ENCODE results near the gene ADCY9.
"Not testable (repeated sequence)": the region's sequence is repeated elsewhere in the genome, so short reads cannot be mapped to it uniquely, and the experiment has no call there.

Gene ADCY9

DNA sequence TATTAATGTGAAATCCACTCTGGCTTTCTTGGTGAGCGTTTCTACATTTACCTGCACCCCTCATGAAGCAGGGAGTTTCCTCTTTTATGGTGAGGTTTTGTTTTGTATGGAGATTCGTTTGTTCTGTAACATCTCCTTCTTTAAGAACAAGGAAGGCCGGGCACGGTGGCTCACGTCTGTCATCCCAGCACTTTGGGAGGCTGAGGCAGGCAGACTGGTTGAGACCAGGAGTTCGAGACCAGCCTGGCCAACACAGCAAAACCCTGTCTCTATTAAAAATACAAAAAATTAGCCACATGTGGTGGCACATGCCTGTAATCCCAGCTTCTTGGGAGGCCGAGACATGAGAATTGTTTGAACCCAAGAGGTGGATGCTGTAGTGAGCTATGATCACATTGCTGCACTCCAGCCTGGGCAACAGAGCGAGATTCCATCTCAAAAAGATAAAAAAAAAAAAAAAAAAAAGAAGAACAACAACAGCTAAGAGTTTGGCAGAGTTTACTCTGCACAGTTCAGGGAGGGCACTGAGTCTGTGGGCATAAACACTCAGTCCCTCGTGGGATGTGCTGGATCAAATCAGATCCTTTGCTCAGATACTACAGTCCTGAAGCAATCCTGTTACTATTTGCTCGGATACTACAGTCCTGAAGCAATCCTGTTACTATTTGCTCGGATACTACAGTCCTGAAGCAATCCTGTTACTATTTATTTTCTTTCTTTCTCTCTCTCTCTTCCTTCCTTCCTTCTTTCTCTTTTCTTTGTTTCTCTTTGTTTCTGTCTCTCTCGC lies 28.9 kb downstream of the ADCY9 start:
- Histone ChIP-seq H3K9me3 (ENCODE audit: control insufficient read depth, low read length) (no peaks in the 10 kb centered on the region), H3K4me1 (ENCODE audit: control insufficient read depth, insufficient read depth, low read length) (peaks cover 10% of the 10 kb centered on the region), H3K27me3 (ENCODE audit: control insufficient read depth, insufficient read depth, low read length, poor library complexity, severe bottlenecking) (no peaks in the 10 kb centered on the region), H3K4me3 (ENCODE audit: insufficient read depth, low read depth, low read length) (no peak overlapping the region), H3K27ac (ENCODE audit: insufficient read depth, low read depth, low read length, poor library complexity, severe bottlenecking) (no peak overlapping the region), H3K36me3 (ENCODE audit: control insufficient read depth, insufficient read depth, low read length) (no peaks in the 10 kb centered on the region)
- WGBS, 2 experiments = 84 to 86% methylated on average over 11 to 12 of the region's 12 CpGs

DNA sequence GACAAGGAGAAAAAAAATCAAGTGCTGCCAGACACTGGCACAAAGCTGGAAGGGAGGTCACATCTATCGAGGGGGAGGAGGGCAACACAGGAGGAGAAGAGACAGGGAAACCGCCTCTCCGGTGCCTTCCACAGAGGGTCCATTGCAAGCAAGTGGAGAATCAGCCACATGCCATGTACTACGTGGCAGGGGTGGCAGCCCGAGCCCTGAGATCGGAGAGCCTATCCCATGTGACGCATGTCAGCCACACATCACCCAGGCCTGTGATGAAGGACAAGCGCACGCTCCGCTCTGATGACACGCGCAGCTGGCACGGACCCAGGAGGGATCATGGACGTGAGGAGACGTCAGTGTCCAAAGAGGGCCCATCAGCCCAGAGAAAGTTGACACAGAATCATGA lies 30.1 kb downstream of the ADCY9 start:
- WGBS, 2 experiments = 95% methylated on average over 15 of the region's 15 CpGs
- Histone ChIP-seq H3K4me1 (ENCODE audit: control insufficient read depth, insufficient read depth, low read length) (peaks cover 14% of the 10 kb centered on the region), H3K27me3 (ENCODE audit: control insufficient read depth, insufficient read depth, low read length, poor library complexity, severe bottlenecking) (no peaks in the 10 kb centered on the region), H3K9me3 (ENCODE audit: control insufficient read depth, low read length) (no peaks in the 10 kb centered on the region), H3K4me3 (ENCODE audit: insufficient read depth, low read depth, low read length) (no peak overlapping the region), H3K36me3 (ENCODE audit: control insufficient read depth, insufficient read depth, low read length) (no peaks in the 10 kb centered on the region), H3K27ac (ENCODE audit: insufficient read depth, low read depth, low read length, poor library complexity, severe bottlenecking) (no peak overlapping the region)

DNA sequence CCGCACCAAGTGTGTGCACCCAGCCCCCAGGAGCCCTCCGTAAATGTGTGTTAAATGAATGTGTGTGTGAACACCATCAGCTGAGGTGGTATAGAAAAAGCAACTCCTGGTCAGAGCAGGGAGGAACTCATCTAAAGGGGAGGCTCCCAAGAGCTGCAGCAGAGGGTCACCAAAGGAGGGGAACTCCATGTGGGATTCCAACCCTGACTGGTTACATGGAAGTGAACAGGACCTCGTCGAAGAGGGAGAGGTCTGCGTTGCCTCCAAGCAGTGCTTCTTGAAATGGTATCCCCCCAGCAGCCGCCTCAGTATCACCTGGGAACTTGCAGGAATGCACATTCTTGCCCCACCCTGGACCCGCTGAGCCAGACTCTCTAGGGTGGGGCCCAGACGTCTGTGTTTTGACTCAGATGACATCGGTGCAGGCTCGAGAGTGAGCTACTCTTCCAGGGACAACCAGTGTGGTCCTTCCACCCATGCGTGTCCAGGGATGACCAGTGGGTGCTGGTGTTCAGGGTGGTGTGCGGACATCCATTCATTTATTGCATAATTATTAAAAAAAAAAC lies 30.8 kb downstream of the ADCY9 start:
- peaks cover 18% of the 10 kb centered on the region for H3K4me1 ChIP-seq (ENCODE audit: control insufficient read depth, insufficient read depth, low read length)
- 88 to 92% methylated on average over 12 of the region's 12 CpGs for WGBS, 2 experiments

DNA sequence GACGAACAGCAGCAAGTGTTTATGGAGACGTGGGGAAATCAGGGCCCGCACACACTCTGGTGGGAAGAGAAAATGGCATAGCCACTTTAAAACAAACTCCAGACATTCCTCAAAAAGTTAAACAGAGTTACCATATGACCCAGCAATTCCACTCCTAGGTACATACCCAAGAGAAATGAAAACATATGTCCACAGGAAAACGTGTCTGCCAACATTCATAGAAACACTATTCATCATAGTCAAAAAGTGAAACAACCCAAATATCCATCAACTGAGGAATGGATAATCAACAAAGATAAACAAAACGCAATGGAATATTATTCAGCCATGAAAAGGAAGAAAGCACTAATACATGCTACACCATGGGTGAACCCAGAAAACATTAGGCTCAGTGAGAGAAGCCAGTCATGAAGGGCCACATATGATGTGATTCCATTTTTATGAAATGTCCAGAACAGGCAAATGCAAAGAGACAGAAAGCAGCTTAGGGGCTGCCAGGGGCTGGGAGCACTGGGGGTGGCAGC lies 32.8 kb downstream of the ADCY9 start:
- WGBS, 2 experiments = 91 to 97% methylated on average over 5 of the region's 5 CpGs
- H3K4me3 ChIP-seq (ENCODE audit: insufficient read depth, low read depth, low read length) = no peak overlapping the region

More for the DNA sequence above, 30.8 kb downstream of the ADCY9 start:
- no peak overlapping the region for H3K27ac ChIP-seq (ENCODE audit: insufficient read depth, low read depth, low read length, poor library complexity, severe bottlenecking)
- H3K36me3 ChIP-seq (ENCODE audit: control insufficient read depth, insufficient read depth, low read length) = no peaks in the 10 kb centered on the region
- H3K9me3 ChIP-seq (ENCODE audit: control insufficient read depth, low read length) = no peaks in the 10 kb centered on the region
- no peaks in the 10 kb centered on the region for H3K27me3 ChIP-seq (ENCODE audit: control insufficient read depth, insufficient read depth, low read length, poor library complexity, severe bottlenecking)
- no peak overlapping the region for H3K4me3 ChIP-seq (ENCODE audit: insufficient read depth, low read depth, low read length)

DNA sequence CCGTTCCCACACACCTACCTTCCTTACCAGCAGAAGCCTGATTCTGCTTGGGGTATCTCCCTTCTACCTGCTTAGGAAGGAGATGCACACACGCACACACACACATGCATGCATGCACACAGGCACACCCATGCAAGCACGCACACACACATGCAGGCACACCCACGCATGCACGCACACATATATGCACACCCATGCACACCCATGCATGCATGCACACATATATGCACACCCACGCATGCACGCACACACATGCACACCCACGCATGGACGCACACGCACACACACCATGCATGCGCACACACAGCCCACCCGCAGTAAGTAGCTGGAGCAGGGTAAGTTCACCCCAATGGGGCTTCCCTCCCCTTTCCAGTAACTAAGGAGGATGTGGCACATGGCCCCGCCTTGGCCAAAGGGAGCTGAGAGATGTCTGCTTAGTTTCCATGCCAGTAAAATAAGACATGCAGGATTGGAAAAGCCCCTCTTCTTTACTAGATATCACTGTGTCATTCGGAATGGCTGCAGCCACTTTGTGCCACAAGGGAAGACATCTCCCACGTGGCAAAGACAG lies 33.7 kb downstream of the ADCY9 start:
- Histone ChIP-seq H3K4me1 (ENCODE audit: control insufficient read depth, insufficient read depth, low read length) (peaks cover 8% of the 10 kb centered on the region), H3K9me3 (ENCODE audit: control insufficient read depth, low read length) (no peaks in the 10 kb centered on the region), H3K27ac (ENCODE audit: insufficient read depth, low read depth, low read length, poor library complexity, severe bottlenecking) (no peak overlapping the region), H3K4me3 (ENCODE audit: insufficient read depth, low read depth, low read length) (no peak overlapping the region), H3K27me3 (ENCODE audit: control insufficient read depth, insufficient read depth, low read length, poor library complexity, severe bottlenecking) (no peaks in the 10 kb centered on the region), H3K36me3 (ENCODE audit: control insufficient read depth, insufficient read depth, low read length) (no peaks in the 10 kb centered on the region)
- WGBS, 2 experiments = 94% methylated on average over 15 of the region's 15 CpGs

More for the DNA sequence above, 32.8 kb downstream of the ADCY9 start:
- H3K4me1 ChIP-seq (ENCODE audit: control insufficient read depth, insufficient read depth, low read length) = peaks cover 8% of the 10 kb centered on the region
- H3K27ac ChIP-seq (ENCODE audit: insufficient read depth, low read depth, low read length, poor library complexity, severe bottlenecking) = no peak overlapping the region
- no peaks in the 10 kb centered on the region for H3K36me3 ChIP-seq (ENCODE audit: control insufficient read depth, insufficient read depth, low read length)
- no peaks in the 10 kb centered on the region for H3K27me3 ChIP-seq (ENCODE audit: control insufficient read depth, insufficient read depth, low read length, poor library complexity, severe bottlenecking)
- no peaks in the 10 kb centered on the region for H3K9me3 ChIP-seq (ENCODE audit: control insufficient read depth, low read length)

DNA sequence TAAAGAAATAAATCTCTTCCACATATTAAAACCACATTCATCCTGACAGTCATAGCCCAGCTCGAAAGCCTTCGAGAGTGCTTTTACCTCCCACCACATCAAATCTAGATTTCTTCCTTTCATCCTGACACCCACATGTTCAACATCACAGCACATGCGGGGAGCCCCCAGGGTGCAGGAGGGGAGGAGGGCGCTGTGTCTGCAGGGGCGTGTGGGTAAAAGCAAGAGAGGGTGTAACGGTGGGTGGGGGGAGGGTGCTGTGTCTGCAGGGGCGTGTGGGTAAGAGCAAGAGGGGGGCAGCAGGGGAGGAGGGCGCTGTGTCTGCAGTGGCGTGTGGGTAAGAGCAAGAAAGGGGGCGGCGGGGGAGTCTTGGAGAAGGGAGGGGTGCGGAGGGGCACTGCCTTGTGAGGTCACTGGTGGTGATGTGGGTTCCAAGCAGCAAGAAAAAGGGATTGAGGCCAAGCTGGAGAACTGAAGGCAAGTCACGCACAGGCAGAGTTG lies 34.7 kb downstream of the ADCY9 start:
- peaks cover 8% of the 10 kb centered on the region for H3K4me1 ChIP-seq (ENCODE audit: control insufficient read depth, insufficient read depth, low read length)
- no peak overlapping the region for H3K4me3 ChIP-seq (ENCODE audit: insufficient read depth, low read depth, low read length)
- no peak overlapping the region for H3K27ac ChIP-seq (ENCODE audit: insufficient read depth, low read depth, low read length, poor library complexity, severe bottlenecking)
- H3K9me3 ChIP-seq (ENCODE audit: control insufficient read depth, low read length) = no peaks in the 10 kb centered on the region
- no peaks in the 10 kb centered on the region for H3K27me3 ChIP-seq (ENCODE audit: control insufficient read depth, insufficient read depth, low read length, poor library complexity, severe bottlenecking)
- no peaks in the 10 kb centered on the region for H3K36me3 ChIP-seq (ENCODE audit: control insufficient read depth, insufficient read depth, low read length)
- 76 to 80% methylated on average over 13 of the region's 13 CpGs for WGBS, 2 experiments

DNA sequence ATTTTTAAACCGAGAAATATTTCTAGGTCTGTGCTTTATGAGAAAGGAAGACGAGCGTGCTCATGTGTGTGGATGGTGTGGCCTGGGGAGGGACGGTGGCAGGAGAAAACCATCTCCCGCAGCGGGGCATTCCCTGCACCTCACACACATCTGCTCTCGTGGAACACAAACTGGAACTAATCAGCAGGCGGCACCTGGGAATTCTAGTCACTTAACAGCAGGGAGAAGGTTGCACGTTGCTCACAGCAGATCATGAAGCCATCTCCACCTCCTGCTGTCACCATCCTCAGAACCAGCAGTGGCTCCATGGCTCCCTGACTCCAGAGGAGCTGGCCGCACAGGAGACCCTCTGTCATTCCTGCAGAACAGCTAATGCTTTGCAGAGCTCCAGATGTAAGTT lies 35.2 kb downstream of the ADCY9 start:
- Histone ChIP-seq H3K9me3 (ENCODE audit: control insufficient read depth, low read length) (no peaks in the 10 kb centered on the region), H3K36me3 (ENCODE audit: control insufficient read depth, insufficient read depth, low read length) (no peaks in the 10 kb centered on the region), H3K27ac (ENCODE audit: insufficient read depth, low read depth, low read length, poor library complexity, severe bottlenecking) (no peak overlapping the region), H3K4me1 (ENCODE audit: control insufficient read depth, insufficient read depth, low read length) (peaks cover 8% of the 10 kb centered on the region), H3K27me3 (ENCODE audit: control insufficient read depth, insufficient read depth, low read length, poor library complexity, severe bottlenecking) (no peaks in the 10 kb centered on the region), H3K4me3 (ENCODE audit: insufficient read depth, low read depth, low read length) (no peak overlapping the region)
- WGBS, 2 experiments = 69 to 75% methylated on average over 10 of the region's 10 CpGs

DNA sequence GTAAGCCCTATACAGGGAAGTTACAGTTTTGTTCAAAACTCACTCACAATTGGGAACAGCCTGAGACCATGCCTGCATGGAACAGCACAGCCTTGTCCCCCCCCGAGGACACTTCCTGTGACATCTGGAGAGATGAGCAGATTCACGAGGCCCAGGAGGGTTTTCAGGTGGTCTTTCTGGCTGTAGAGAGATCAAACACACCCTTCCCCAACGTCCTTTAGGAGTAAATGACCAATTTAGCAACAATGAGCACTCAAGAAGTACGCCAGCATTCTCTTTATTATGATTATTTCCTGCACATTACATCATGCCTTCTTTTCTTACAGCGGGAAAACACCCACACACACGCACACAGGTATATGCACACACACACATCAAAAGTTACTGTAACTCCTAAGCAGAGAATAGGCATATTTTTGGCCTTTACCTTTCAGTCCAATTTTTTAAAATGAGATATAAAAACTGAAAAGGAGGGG lies 39.0 kb downstream of the ADCY9 start:
- no peaks in the 10 kb centered on the region for H3K36me3 ChIP-seq (ENCODE audit: control insufficient read depth, insufficient read depth, low read length)
- whole genome bisulfite sequencing, 2 experiments = 76 to 83% methylated on average over 6 of the region's 6 CpGs
- no peak overlapping the region for H3K27ac ChIP-seq (ENCODE audit: insufficient read depth, low read depth, low read length, poor library complexity, severe bottlenecking)
- peaks cover 8% of the 10 kb centered on the region for H3K4me1 ChIP-seq (ENCODE audit: control insufficient read depth, insufficient read depth, low read length)
- no peak overlapping the region for H3K4me3 ChIP-seq (ENCODE audit: insufficient read depth, low read depth, low read length)
- H3K9me3 ChIP-seq (ENCODE audit: control insufficient read depth, low read length) = no peaks in the 10 kb centered on the region
- H3K27me3 ChIP-seq (ENCODE audit: control insufficient read depth, insufficient read depth, low read length, poor library complexity, severe bottlenecking) = no peaks in the 10 kb centered on the region

DNA sequence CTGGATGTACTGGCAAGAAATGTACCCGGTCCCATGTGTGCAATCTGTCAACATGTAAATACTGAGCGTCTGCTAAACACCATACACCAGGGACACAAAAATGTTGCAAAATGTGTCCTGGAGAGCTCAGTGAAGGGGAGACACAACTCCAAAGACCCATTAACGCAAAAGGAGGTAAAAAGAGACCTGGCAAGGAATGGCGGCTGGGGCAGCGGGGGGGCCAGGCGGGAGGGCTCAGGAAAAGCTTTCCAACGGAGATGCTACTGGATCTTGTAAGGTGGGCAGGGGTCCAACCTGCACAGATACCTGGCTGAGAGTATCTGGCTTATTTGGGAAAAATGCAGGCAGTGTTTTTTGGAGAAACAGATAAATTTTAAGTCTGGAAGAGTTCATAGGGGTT lies 40.7 kb downstream of the ADCY9 start:
- WGBS, 2 experiments = 93% methylated on average over 7 of the region's 7 CpGs

DNA sequence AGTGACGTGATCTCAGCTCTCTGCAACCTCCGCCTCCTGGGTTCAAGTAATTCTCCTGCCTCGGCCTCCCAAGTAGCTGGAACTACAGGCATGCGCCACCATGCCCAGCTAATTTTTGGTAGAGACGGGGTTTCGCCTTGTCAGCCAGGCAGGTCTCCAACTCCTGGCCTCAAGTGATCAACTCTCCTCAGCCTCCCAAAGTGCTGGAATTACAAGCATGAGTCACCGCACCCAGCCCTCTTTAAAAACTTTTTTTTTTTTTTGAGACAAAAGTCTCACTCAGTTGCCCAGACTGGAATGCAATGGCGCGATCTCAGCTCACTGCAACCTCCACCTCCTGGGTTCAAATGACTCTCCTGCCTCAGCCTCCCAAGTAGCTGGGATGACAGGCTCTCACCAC lies 43.1 kb downstream of the ADCY9 start:
- WGBS, 2 experiments = 94 to 95% methylated on average over 9 of the region's 9 CpGs
- H3K36me3 ChIP-seq (ENCODE audit: control insufficient read depth, insufficient read depth, low read length); H3K4me1 ChIP-seq (ENCODE audit: control insufficient read depth, insufficient read depth, low read length); H3K9me3 ChIP-seq (ENCODE audit: control insufficient read depth, low read length); H3K27ac ChIP-seq (ENCODE audit: insufficient read depth, low read depth, low read length, poor library complexity, severe bottlenecking); H3K27me3 ChIP-seq (ENCODE audit: control insufficient read depth, insufficient read depth, low read length, poor library complexity, severe bottlenecking); H3K4me3 ChIP-seq (ENCODE audit: insufficient read depth, low read depth, low read length): not testable (repeated sequence)

More for the DNA sequence above, 40.7 kb downstream of the ADCY9 start:
- H3K4me1 ChIP-seq (ENCODE audit: control insufficient read depth, insufficient read depth, low read length) = no peaks in the 10 kb centered on the region
- no peak overlapping the region for H3K4me3 ChIP-seq (ENCODE audit: insufficient read depth, low read depth, low read length)
- H3K9me3 ChIP-seq (ENCODE audit: control insufficient read depth, low read length) = no peaks in the 10 kb centered on the region
- H3K27me3 ChIP-seq (ENCODE audit: control insufficient read depth, insufficient read depth, low read length, poor library complexity, severe bottlenecking) = no peaks in the 10 kb centered on the region
- no peak overlapping the region for H3K27ac ChIP-seq (ENCODE audit: insufficient read depth, low read depth, low read length, poor library complexity, severe bottlenecking)
- H3K36me3 ChIP-seq (ENCODE audit: control insufficient read depth, insufficient read depth, low read length) = no peaks in the 10 kb centered on the region
